ENCODE results near the gene USP24.
A peak's percentile ranks its signal among the peaks of the same experiment; 100 is the strongest.

DNA sequence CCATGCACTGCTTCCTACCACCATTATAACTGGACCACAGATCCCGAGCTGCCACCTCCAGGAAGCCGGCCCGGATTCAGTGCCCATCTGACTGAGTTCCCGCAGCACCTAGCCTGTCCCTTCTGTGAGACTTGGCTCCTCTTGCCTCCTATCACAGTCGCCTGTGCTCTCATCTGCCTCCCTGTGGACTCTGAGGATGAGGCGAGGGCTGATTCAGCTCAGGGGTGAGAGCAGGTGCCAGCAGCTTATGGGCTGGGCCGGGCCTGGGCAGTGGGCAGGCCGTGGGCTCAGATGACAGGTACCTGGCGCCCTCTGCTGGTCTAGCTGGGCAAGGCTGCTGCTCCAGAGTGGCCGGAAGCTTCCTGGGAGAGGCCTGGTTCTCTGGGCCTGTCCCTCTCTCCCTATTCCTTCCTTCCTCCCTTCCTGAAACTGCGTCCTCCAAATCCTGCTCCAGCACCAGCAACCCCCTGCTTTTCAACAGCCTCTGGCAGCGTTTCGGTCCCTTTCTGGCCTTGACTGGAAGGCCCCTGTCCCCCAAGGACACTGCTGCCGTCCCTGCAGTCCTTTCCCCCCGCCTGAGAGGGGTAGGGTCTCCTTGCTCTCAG is 193.1 kb downstream of the USP24 start:
- TF ChIP-seq, protein P1, sequence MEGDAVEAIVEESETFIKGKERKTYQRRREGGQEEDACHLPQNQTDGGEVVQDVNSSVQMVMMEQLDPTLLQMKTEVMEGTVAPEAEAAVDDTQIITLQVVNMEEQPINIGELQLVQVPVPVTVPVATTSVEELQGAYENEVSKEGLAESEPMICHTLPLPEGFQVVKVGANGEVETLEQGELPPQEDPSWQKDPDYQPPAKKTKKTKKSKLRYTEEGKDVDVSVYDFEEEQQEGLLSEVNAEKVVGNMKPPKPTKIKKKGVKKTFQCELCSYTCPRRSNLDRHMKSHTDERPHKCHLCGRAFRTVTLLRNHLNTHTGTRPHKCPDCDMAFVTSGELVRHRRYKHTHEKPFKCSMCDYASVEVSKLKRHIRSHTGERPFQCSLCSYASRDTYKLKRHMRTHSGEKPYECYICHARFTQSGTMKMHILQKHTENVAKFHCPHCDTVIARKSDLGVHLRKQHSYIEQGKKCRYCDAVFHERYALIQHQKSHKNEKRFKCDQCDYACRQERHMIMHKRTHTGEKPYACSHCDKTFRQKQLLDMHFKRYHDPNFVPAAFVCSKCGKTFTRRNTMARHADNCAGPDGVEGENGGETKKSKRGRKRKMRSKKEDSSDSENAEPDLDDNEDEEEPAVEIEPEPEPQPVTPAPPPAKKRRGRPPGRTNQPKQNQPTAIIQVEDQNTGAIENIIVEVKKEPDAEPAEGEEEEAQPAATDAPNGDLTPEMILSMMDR (IDR thresholded peaks at IDR 0.05) = peak; percentile 30 to 60 (median 46)
- TF ChIP-seq POLR2A (IDR thresholded peaks at IDR 0.05) = no peak

Measured in uterus (tissue), 2 donors.